ENCODE measurements around the gene FAAP20.

Gene FAAP20

GRCh38 chr1:2198571-2198970, 4.0 kb upstream of the FAAP20 start:
- Mint-ChIP-seq H3K27me3 (ENCODE audit: low read depth) (no peaks in the 10 kb centered on the region), H3K9me3 (no peaks in the 10 kb centered on the region), H3K27ac (peak overlapping the region; percentile 89), H3K4me3 (peak overlapping the region; percentile 89), H3K36me3 (ENCODE audit: low read depth) (peaks cover 3% of the 10 kb centered on the region), H3K4me1 (ENCODE audit: low read depth) (peaks cover 13% of the 10 kb centered on the region)

DNA sequence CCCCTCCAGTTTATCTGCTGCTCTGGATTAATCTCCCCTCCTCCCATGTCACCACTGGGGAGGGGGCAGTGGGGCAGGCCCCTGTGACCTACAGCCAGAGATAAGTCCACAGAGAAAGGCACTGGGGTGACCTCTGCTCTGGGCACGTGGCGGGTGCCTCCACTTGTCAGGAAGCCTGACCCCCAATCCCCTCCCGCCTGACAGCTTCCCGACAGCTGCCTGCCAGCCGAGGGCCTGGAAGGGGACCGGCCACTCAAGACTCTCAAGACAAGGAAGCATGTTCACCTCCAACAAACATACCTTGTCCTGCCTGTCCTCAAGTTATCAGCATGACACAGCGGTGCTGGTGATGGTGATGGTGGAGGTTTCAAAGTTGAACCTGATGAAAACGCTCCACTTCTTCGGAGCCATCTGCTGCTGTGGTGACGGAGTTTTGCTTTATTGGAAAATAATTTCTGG, 3.2 kb upstream of the FAAP20 start:
- Mint-ChIP-seq H3K9me3 (no peaks in the 10 kb centered on the region), H3K4me1 (ENCODE audit: low read depth) (peaks cover 12% of the 10 kb centered on the region), H3K4me3 (no peak overlapping the region), H3K27me3 (ENCODE audit: low read depth) (no peaks in the 10 kb centered on the region), H3K36me3 (ENCODE audit: low read depth) (peaks cover 3% of the 10 kb centered on the region), H3K27ac (no peak overlapping the region)

DNA sequence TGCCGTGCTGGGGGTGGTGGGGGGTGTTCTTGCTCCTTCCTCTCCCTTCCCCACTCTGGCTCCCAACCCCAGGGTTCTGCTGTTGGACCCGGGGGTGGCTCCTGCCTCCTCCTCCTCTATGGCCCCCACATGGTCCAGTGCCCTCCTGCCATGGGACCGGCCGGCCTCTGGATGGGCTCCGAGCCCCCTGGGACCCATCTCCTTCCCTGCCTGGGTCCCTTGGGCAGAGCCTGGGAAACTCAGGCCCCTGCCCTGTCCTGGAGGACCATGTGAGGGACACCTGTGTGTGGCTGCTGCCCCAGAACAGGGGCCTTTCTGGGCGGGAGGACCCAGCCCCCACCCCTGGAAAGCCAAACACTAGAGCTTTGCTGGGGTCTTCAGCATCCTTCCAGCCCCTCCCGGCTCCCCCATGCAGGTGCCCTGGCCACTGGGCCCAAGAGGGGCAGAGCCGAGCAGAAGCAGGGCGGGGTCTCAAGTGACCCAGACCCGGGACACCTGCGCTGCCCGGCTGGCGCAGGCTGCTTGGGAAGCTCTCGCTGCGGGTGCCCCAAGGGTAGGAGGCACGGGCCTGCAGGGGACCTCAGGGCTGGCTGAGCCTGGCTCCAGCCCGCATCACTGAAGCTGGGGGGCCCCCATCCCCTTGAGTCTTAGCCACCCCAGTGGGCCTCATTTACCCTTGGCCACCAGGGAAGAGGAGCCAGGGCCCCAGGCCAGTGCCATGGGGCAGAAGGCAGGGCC, 2.5 kb upstream of the FAAP20 start:
- H3K4me3 Mint-ChIP-seq = no peak overlapping the region
- peaks cover 12% of the 10 kb centered on the region for H3K4me1 Mint-ChIP-seq (ENCODE audit: low read depth)
- H3K36me3 Mint-ChIP-seq (ENCODE audit: low read depth) = peaks cover 3% of the 10 kb centered on the region
- no peak overlapping the region for H3K27ac Mint-ChIP-seq
- no peaks in the 10 kb centered on the region for H3K9me3 Mint-ChIP-seq
- no peaks in the 10 kb centered on the region for H3K27me3 Mint-ChIP-seq (ENCODE audit: low read depth)

DNA sequence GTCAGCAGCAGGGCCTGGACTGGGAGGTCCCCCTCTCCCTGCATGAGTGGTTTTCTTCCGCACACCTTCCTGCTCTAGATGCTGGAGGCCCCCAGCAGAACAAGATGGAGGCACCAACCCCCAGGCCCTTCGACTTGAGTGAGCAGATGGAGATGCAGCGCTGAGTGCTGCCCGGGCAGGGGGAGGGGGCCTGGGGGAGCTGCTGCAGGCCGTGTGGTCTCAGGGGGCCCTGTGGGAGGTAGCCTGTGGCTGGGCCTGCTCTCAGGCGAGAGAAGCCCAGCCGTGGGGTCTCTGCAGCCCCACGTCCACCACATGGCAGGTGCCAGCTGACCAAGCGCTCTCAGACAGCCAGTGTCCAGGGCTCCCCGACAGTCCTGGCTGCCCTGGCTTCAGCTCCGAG, 1.2 kb upstream of the FAAP20 start:
- Mint-ChIP-seq H3K36me3 (ENCODE audit: low read depth) (peaks cover 3% of the 10 kb centered on the region), H3K27me3 (ENCODE audit: low read depth) (no peaks in the 10 kb centered on the region), H3K4me1 (ENCODE audit: low read depth) (peaks cover 12% of the 10 kb centered on the region), H3K27ac (no peak overlapping the region), H3K4me3 (no peak overlapping the region), H3K9me3 (no peaks in the 10 kb centered on the region)

GRCh38 chr1:2194898-2195673, 514 bp upstream of the FAAP20 start:
- Mint-ChIP-seq H3K27ac (peak overlapping the region; percentile 92), H3K4me3 (peak overlapping the region; percentile 76), H3K4me1 (ENCODE audit: low read depth) (peaks cover 12% of the 10 kb centered on the region), H3K9me3 (no peaks in the 10 kb centered on the region), H3K27me3 (ENCODE audit: low read depth) (no peaks in the 10 kb centered on the region), H3K36me3 (ENCODE audit: low read depth) (peaks cover 3% of the 10 kb centered on the region)

DNA sequence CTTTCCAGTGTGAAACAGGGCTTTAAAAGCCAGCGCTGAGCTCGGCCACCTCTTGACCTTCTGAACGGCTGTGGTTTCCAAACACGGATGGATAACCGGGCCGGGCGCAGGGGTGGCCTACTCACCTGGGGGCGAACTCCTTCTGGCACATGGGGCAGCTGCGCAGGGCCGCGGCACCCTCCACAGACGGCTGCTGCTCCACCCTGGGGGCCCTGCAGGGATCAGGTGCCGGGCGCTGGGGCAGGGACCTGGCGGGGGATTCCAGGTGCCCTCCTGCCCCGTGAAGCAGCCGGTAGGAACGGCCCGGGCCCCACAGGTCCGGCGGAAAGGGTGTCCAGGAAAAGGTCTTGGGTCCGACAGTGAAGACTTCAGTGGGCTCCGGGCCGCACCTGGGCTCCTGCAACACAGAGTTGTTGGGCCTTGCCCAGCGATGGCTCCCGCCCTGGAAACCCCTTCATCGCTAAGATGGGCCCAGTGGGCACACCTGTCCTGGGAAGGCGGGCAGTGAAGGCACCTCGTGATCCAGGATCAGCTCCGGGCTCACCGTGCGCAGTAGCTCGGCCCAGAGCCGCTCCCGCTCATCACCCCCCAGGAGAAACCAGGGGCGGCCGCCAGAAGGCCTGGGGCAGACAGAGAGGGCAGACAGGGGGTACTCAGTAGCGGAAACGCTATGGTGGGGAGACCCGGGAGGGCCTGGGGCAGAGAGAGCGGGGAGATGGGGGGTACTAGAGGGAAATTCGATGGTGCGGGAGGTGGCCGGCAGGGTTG, 874 bp downstream of the FAAP20 start:
- Mint-ChIP-seq H3K9me3 (no peaks in the 10 kb centered on the region), H3K27me3 (ENCODE audit: low read depth) (no peaks in the 10 kb centered on the region), H3K4me1 (ENCODE audit: low read depth) (peaks cover under 1% of the 10 kb centered on the region), H3K27ac (peak overlapping the region; percentile 55), H3K4me3 (peak overlapping the region; percentile 59), H3K36me3 (ENCODE audit: low read depth) (no peaks in the 10 kb centered on the region)

- Mint-ChIP-seq H3K4me1 (ENCODE audit: low read depth) (no peaks in the 10 kb centered on the region), H3K27ac (no peak overlapping the region), H3K9me3 (no peaks in the 10 kb centered on the region), H3K36me3 (ENCODE audit: low read depth) (no peaks in the 10 kb centered on the region), H3K4me3 (no peak overlapping the region), H3K27me3 (ENCODE audit: low read depth) (no peaks in the 10 kb centered on the region)
Measured at GRCh38 chr1:2192031-2192995, 2.3 kb downstream of the FAAP20 start.

DNA sequence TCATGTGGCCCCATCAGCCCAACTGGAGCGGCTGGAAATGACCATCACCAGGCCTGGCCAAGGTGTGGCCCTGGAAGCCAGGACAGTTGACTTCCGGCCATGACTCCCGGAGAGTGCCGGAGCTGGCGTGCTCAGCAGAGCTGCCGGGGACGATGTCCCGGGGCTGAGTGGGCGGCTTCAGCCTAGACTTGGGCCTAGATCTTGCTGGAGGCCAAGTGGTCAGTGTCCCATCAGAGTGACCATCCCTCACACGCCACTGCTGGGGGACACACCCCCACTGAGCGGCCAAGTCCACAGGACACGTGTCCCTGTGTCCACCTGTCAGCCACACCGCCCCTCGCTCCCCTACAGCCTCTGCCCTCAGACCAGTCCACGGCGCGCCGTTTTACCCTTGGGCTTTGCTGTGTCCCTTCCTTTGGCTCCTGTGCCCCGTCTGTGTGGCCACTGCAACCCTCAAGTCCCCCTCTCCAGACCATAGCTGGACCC, 4.0 kb downstream of the FAAP20 start:
- H3K4me3 Mint-ChIP-seq = no peak overlapping the region
- no peaks in the 10 kb centered on the region for H3K27me3 Mint-ChIP-seq (ENCODE audit: low read depth)
- H3K36me3 Mint-ChIP-seq (ENCODE audit: low read depth) = no peaks in the 10 kb centered on the region
- H3K9me3 Mint-ChIP-seq = no peaks in the 10 kb centered on the region
- no peaks in the 10 kb centered on the region for H3K4me1 Mint-ChIP-seq (ENCODE audit: low read depth)
- no peak overlapping the region for H3K27ac Mint-ChIP-seq

DNA sequence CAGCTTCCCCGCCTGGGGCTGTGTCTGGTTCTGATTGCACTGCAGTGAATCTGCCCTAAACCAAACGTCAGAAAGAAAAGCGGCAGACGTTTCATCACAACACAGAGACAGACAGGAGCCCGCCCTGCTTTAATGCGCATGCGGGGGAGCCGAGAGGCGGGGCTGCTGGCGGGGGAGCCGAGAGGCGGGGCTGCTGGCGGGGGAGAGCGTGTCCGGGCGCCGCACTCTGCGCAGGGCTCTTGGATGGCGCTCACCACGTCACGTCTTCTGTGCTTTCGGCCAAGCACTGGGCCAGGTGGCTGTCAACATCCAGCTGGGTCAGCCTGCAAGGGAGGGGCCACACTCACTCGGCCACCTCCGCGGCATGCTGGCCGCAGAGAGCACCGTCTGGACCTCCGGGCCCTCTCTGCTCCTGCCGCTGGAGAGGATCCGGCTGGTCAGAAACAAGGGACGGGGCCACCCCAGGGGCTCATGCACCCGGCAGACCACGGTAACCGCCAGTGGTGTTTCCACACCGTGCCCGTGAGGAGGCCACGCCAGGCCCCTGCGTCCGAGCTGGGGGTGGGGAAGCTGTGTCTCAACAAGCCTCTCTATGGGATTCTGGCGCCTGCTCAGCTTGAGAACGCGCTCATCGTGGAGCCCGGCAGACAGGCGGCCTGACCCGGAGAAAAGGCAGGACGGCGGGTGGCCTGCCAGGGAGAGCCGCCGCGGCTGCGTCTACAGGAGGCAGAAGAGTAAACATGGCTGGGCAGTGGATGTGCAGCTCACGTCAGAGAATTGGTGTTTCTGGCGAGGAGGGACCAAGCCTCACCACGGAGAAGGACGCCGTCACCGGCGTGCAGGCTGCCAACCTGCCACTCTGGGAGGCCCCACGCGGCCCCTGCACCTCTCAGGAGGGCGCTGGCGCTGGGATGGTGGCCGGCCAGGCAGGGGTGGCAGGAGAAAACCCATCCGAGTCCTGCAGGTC, 4.8 kb downstream of the FAAP20 start:
- peak overlapping the region; percentile 56 for H3K4me3 Mint-ChIP-seq
- H3K27ac Mint-ChIP-seq = peak overlapping the region; percentile 57
- H3K36me3 Mint-ChIP-seq (ENCODE audit: low read depth) = no peaks in the 10 kb centered on the region
- no peaks in the 10 kb centered on the region for H3K9me3 Mint-ChIP-seq
- no peaks in the 10 kb centered on the region for H3K27me3 Mint-ChIP-seq (ENCODE audit: low read depth)
- H3K4me1 Mint-ChIP-seq (ENCODE audit: low read depth) = no peaks in the 10 kb centered on the region

GRCh38 chr1:2188336-2188735, 6.2 kb downstream of the FAAP20 start:
- H3K27ac Mint-ChIP-seq = no peak overlapping the region
- no peaks in the 10 kb centered on the region for H3K4me1 Mint-ChIP-seq (ENCODE audit: low read depth)
- no peaks in the 10 kb centered on the region for H3K36me3 Mint-ChIP-seq (ENCODE audit: low read depth)
- H3K27me3 Mint-ChIP-seq (ENCODE audit: low read depth) = no peaks in the 10 kb centered on the region
- no peak overlapping the region for H3K4me3 Mint-ChIP-seq
- H3K9me3 Mint-ChIP-seq = no peaks in the 10 kb centered on the region

DNA sequence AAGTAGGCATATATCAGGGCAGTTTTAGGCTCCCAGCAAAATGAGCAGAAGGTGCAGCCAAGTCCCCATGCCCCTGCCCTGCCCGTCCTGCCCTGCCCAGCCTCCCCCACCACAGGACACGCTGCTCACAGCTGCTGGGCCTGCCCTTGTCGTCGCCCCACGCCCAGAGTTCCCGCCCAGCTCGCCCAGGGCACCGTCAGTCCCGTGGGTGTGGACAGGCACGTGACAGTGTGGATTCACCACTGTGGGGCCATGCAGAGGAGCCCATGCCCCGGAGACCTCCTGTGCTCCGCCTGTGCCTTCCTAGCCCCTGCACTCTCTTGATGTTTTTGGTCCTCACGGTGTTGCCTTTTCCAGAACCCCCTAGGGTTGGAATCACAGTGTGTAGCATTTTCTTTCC, 7.0 kb downstream of the FAAP20 start:
- H3K4me3 Mint-ChIP-seq = no peak overlapping the region
- no peaks in the 10 kb centered on the region for H3K36me3 Mint-ChIP-seq (ENCODE audit: low read depth)
- H3K27me3 Mint-ChIP-seq (ENCODE audit: low read depth) = no peaks in the 10 kb centered on the region
- H3K4me1 Mint-ChIP-seq (ENCODE audit: low read depth) = no peaks in the 10 kb centered on the region
- H3K27ac Mint-ChIP-seq = no peak overlapping the region
- H3K9me3 Mint-ChIP-seq = no peaks in the 10 kb centered on the region

DNA sequence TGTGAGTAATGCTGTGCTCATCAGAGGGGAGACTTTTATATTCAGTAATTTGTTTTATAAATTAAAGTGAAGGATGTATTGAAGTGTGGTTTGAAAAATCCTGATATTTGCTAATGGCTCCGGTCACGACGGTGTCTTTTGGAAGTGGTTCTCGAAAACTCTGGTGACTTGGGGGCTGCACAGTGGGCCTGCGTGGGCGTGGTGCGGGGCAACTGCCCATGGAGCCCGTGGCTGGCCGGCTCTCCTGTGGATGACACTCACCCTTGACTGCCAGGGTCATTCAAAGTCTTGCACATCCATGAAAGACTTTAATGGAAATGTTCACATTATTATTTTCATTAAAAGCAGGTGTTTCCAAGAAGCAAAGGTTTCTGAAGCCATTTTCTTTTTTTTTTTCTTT, 7.7 kb downstream of the FAAP20 start:
- no peaks in the 10 kb centered on the region for H3K9me3 Mint-ChIP-seq
- no peak overlapping the region for H3K4me3 Mint-ChIP-seq
- H3K4me1 Mint-ChIP-seq (ENCODE audit: low read depth) = no peaks in the 10 kb centered on the region
- no peaks in the 10 kb centered on the region for H3K27me3 Mint-ChIP-seq (ENCODE audit: low read depth)
- H3K27ac Mint-ChIP-seq = no peak overlapping the region
- H3K36me3 Mint-ChIP-seq (ENCODE audit: low read depth) = no peaks in the 10 kb centered on the region
